VCaP (cell line): ENCODE data around the gene SEC31B.

Experiments
- H3K27ac ChIP-seq: fragments of 450-650 bp; 2 replicates; pipeline ENCODE4 v1.5.1; 2017
- TF ChIP-seq, protein P1 (sequence below): fragments of 450-650 bp; conservative IDR thresholded peaks from 2 replicates; pipeline ENCODE4 v1.5.1; 2017; ENCODE audit warnings: mild to moderate bottlenecking, moderate library complexity

SEC31B gene

DNA sequence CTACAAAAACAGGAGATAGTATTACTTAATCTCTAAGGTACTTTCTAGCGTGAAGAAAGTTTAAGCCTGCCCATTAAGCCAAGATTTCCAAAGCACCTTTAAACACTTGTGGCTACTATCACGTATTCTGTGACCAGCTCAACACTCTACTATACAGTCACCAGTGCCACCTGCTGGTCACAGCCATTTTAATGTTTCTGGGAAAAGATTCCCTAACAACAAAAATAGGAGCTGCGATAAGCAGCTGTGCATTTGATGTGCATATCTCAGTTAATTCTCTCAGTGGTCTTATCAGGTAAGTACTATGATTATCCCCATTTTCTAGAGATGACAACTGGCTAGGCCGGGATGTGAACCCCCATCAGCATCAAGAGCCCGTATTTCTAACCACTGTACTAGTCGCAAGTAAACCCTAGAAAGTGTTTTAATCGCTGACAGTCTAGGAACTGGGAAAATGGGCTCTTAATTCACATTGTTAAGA lies 860 bp downstream of the SEC31B start:
- TF ChIP-seq, protein P1, sequence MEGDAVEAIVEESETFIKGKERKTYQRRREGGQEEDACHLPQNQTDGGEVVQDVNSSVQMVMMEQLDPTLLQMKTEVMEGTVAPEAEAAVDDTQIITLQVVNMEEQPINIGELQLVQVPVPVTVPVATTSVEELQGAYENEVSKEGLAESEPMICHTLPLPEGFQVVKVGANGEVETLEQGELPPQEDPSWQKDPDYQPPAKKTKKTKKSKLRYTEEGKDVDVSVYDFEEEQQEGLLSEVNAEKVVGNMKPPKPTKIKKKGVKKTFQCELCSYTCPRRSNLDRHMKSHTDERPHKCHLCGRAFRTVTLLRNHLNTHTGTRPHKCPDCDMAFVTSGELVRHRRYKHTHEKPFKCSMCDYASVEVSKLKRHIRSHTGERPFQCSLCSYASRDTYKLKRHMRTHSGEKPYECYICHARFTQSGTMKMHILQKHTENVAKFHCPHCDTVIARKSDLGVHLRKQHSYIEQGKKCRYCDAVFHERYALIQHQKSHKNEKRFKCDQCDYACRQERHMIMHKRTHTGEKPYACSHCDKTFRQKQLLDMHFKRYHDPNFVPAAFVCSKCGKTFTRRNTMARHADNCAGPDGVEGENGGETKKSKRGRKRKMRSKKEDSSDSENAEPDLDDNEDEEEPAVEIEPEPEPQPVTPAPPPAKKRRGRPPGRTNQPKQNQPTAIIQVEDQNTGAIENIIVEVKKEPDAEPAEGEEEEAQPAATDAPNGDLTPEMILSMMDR: peak; percentile 85

DNA sequence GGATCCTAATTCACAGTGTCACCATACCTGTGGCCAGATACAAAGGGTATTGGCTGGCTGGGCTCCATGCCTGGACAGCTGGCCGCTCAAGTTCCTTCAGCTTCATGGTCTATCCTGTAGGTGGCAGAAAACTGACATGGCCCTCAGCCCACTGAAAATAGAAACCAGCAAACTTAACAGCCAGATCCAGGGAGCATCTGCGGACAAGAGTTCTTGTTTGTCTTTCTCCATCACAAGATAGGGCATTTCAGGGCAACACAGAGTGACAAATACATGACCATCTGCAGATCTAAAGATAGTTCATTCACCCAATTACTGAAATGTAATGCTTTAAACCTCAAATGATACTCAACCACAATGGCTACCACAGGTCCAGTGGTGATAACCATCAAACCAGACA lies 2.8 kb downstream of the SEC31B start:
- no peak overlapping the region for H3K27ac ChIP-seq
- TF ChIP-seq, protein P1: no peak; the same call in 1 of the 2 replicates

More for the DNA sequence above, 860 bp downstream of the SEC31B start:
- no peak overlapping the region for H3K27ac ChIP-seq

DNA sequence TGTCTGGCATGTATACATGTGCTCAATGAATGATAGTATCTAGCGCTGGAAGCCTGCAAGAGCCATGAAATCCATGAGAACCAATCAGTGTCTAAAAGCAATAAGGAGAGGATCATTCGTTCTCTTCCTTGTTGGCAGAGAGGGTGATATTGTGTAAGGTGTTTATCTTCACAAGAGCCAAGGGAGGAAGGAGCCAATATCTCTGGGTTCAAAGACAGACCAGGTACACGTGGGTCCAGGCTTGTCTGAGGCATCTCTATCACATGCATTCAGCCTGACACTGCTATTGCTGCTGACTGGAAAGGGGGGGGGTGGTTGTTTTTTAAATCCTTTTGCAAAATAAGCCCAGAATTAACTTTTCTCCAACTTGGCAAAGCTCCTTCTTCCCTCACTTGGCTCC lies 4.0 kb downstream of the SEC31B start:
- TF ChIP-seq, protein P1: no peak

DNA sequence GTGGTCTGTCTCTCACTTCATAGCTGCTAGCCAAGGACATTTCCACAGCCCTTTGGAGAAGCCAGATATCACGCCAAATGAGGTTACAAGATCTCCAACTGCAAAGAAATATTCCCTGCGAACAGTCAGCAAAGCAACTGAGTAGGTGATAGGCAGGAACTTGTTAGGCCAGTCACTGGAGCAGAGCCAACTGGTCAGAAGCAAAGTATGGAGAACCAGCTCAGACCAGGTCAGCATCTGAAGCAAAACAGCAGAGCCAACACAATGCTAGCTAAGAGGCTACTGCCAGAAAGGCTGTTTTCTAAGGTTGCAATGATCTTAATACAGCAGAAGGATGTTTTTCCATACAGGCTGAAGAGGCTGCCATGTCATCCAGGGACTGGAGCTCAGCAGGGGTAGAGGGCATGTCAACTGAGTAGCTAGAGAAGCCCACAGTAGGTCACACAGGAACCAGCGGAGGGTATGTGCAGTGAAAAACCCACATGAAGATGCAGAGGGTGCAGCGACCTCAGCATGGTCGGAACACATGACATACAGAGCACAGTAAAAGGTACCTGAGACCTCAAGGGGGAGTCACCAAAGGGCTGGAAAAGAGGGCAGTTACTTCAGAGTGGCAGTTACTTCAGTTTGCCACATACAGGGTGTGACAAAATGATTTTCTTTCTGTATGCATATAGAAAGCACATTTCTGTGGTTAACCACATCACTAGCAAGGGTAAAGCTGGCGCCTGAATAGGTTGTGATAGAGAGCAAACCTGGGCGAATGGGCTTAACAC lies 8.9 kb downstream of the SEC31B start:
- H3K27ac ChIP-seq: peak overlapping the region; percentile 54
- TF ChIP-seq, protein P1: no peak

More for the DNA sequence above, 4.0 kb downstream of the SEC31B start:
- no peak overlapping the region for H3K27ac ChIP-seq

DNA sequence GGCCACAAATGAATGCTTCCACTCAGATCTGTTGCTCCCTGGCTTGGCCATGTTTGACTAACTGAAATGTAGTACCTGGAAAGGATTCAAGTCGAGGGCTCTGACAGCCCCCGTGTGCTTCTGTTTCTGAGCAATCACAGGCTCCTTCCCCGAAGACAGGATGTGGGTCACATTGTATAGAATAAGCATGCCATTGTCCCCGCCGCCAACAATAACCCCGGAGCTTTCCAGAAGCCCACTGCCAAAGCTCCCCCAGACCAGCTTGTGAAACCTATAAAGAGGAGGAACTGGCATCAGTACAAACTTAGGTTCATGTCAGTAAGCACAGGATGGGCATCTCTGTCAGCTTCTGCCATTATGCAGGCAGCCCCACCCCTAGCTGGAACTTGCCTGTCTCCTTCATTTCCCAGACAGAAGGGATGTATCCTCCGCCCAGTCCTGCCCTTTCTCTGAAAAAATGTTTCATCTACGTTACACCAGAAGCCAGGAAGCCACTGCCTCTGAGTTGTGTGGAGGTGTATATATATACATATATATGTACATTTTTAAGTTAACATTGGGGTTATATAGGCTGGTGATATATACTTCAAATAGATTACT lies 10.3 kb downstream of the SEC31B start:
- TF ChIP-seq, protein P1: no peak
- no peak overlapping the region for H3K27ac ChIP-seq

DNA sequence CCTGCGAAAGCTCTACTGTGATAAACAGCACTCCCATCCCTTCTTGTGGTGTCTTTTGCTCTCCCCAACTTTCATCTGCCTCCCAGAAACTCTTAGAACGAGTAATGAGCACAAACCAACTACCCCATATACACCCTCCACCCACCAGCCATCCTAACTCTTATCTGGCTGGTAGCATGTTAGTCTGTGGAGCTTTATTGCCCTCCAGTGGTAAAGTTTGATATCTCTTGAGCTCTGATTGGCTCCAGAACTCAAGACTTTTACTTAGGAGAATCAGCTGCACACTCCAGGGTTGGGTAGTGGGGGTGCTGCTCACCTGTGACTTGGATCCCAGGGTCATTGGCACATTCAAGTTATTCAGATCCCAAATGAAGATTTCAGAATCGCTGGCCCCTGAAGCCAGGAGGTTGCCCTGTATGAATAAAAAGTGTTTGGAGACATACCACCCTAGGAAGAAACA lies 10.9 kb downstream of the SEC31B start:
- no peak overlapping the region for H3K27ac ChIP-seq
- TF ChIP-seq, protein P1: peak; percentile 85

DNA sequence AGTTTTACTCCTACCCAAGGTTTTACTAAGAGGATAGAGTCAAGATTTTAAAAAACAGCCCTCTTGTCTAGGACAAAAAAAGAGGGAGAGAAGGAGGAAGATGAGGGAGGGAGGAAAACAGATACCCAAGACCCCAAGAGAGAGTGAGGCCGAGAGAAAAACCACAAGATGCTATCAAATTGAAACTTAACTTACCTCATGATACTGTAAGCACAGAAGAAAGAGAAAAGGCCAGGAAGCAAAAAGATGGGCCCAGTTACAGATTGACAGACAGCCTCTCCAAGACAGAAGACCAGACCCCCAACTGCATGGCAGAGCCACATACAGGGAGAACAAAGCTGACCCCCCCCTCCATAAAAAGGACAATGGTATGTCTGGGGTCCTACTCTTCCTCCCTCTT lies 11.4 kb downstream of the SEC31B start:
- TF ChIP-seq, protein P1: no peak

More for the DNA sequence above, 11.4 kb downstream of the SEC31B start:
- H3K27ac ChIP-seq: no peak overlapping the region
